ENCODE data around the gene CD6.

GRCh38 chr11:60939301-60939700 lies 32.2 kb upstream of the CD6 start:
- no peak for TF ChIP-seq CTCF (optimal IDR thresholded peaks at IDR 0.05 in 1 of 3, IDR thresholded peaks at IDR 0.05 in 1 of 3, conservative IDR thresholded peaks at IDR 0.05 in 1 of 3; ENCODE audit: extremely low read depth in 1 of 3, insufficient read depth in 2 of 3, low read length in 3 of 3)
- TF ChIP-seq EZH2 (IDR thresholded peaks at IDR 0.05; ENCODE audit: low read length) = no peak

Measured in keratinocyte (primary cell).